Hepatic stellate cell (primary cell): ENCODE data around the gene ADCY4.
A peak's percentile ranks its signal among the peaks of the same experiment; 100 is the strongest.
"Not testable (repeated sequence)": the region's sequence is repeated elsewhere in the genome, so short reads cannot be mapped to it uniquely, and the experiment has no call there.

Experiments used
- DNase-seq: peaks from one replicate; pipeline ENCODE4 v3.0.0; 2011; ENCODE audit warnings: low spot score

Gene ADCY4

GRCh38 chr14:24334431-24335291 lies at the start of gene ADCY4:
ADCY4 (minus strand) TSS chr14:24335071; CDS start chr14:24334652, 419 bp downstream.
- peak; percentile 52 for DNase-seq

- no peak for DNase-seq
Observed at GRCh38 chr14:24384169-24384568, 49.3 kb upstream of the ADCY4 start.

- no peak for DNase-seq
Observed at GRCh38 chr14:24382064-24382371, 47.1 kb upstream of the ADCY4 start.

- DNase-seq, result no peak
Observed at GRCh38 chr14:24381363-24382063, 46.6 kb upstream of the ADCY4 start.

GRCh38 chr14:24379907-24380730 lies 45.2 kb upstream of the ADCY4 start:
- no peak for DNase-seq

GRCh38 chr14:24378981-24379906 lies 44.4 kb upstream of the ADCY4 start:
- no peak for DNase-seq

- no peak for DNase-seq
Observed at GRCh38 chr14:24378327-24378726, 43.5 kb upstream of the ADCY4 start.

GRCh38 chr14:24377657-24378056 lies 42.8 kb upstream of the ADCY4 start:
- DNase-seq, result no peak

GRCh38 chr14:24377126-24377525 lies 42.3 kb upstream of the ADCY4 start:
- no peak for DNase-seq

GRCh38 chr14:24376448-24377070 lies 41.7 kb upstream of the ADCY4 start:
- no peak for DNase-seq

- peak; percentile 55 for DNase-seq
Observed at GRCh38 chr14:24372701-24373416, 38.0 kb upstream of the ADCY4 start.

- DNase-seq, result not testable (repeated sequence)
Observed at GRCh38 chr14:24371605-24372004, 36.7 kb upstream of the ADCY4 start.

GRCh38 chr14:24370748-24371147 lies 35.9 kb upstream of the ADCY4 start:
- no peak for DNase-seq

- no peak for DNase-seq
Observed at GRCh38 chr14:24369907-24370687, 35.2 kb upstream of the ADCY4 start.

GRCh38 chr14:24369463-24369862 lies 34.6 kb upstream of the ADCY4 start:
- DNase-seq, result no peak

GRCh38 chr14:24368562-24369252 lies 33.8 kb upstream of the ADCY4 start:
- peak; percentile 83 for DNase-seq

GRCh38 chr14:24368212-24368561 lies 33.3 kb upstream of the ADCY4 start:
- DNase-seq, result no peak

GRCh38 chr14:24367514-24368211 lies 32.8 kb upstream of the ADCY4 start, which contains the start of gene NFATC4:
NFATC4 (plus strand) TSS chr14:24368184; CDS start chr14:24368341, 157 bp downstream.
- DNase-seq, result peak; percentile 96
